ENCODE data around the gene WWOX. TPM values are rescaled to one million over a fixed set of nuclear protein-coding genes. Genes with fewer than 3 reads are reported as not detected.

Gene WWOX
- total RNA-seq, 2 donors from 2014 or later, result 12.6 to 17.2 TPM

GRCh38 chr16:78196502-78196901 is 97.0 kb downstream of the WWOX start:
- DNase-seq (ENCODE audit: low spot score in 2 of 2), result no peak
- ATAC-seq, result no peak
- no peaks in the 10 kb centered on the region for H3K9me3 Mint-ChIP-seq
- no peaks in the 10 kb centered on the region for H3K36me3 Mint-ChIP-seq
- no peak overlapping the region for H3K27ac Mint-ChIP-seq

GRCh38 chr16:78198288-78198687 is 98.8 kb downstream of the WWOX start:
- DNase-seq (ENCODE audit: low spot score in 2 of 2) (no peak), ATAC-seq (no peak)
- Mint-ChIP-seq H3K9me3 (no peaks in the 10 kb centered on the region), H3K36me3 (no peaks in the 10 kb centered on the region), H3K27ac (no peak overlapping the region)

- DNase-seq (ENCODE audit: low spot score in 2 of 2) (no peak), ATAC-seq (no peak)
- H3K9me3 Mint-ChIP-seq, result no peaks in the 10 kb centered on the region
- no peak overlapping the region for H3K27ac Mint-ChIP-seq
- H3K36me3 Mint-ChIP-seq, result no peaks in the 10 kb centered on the region
Measured at GRCh38 chr16:78199325-78200022, 100.0 kb downstream of the WWOX start.

GRCh38 chr16:78200023-78200389 is 100.6 kb downstream of the WWOX start:
- no peak for ATAC-seq
- no peaks in the 10 kb centered on the region for H3K36me3 Mint-ChIP-seq
- H3K9me3 Mint-ChIP-seq, result no peaks in the 10 kb centered on the region
- DNase-seq (ENCODE audit: low spot score in 2 of 2), result no peak
- no peak overlapping the region for H3K27ac Mint-ChIP-seq

GRCh38 chr16:78200623-78201096 is 101.2 kb downstream of the WWOX start:
- H3K27ac Mint-ChIP-seq, result no peak overlapping the region
- DNase-seq (ENCODE audit: low spot score in 2 of 2) (no peak), ATAC-seq (no peak)
- peaks cover 0 to 4% of the 10 kb centered on the region in 2 donors for H3K9me3 Mint-ChIP-seq
- H3K36me3 Mint-ChIP-seq, result no peaks in the 10 kb centered on the region

GRCh38 chr16:78205506-78205905 is 106.1 kb downstream of the WWOX start:
- Mint-ChIP-seq H3K27ac (no peak overlapping the region), H3K36me3 (no peaks in the 10 kb centered on the region), H3K9me3 (peaks cover 0 to 5% of the 10 kb centered on the region in 2 donors)
- ATAC-seq (no peak), DNase-seq (ENCODE audit: low spot score in 2 of 2) (no peak)

- H3K36me3 Mint-ChIP-seq, result peaks cover 0 to 3% of the 10 kb centered on the region in 2 donors
- DNase-seq (ENCODE audit: low spot score in 2 of 2) (no peak), ATAC-seq (no peak)
- peaks cover 0 to 5% of the 10 kb centered on the region in 2 donors for H3K9me3 Mint-ChIP-seq
- no peak overlapping the region for H3K27ac Mint-ChIP-seq
Measured at GRCh38 chr16:78206623-78207223, 107.3 kb downstream of the WWOX start.

GRCh38 chr16:78209951-78210661 is 110.7 kb downstream of the WWOX start:
- Mint-ChIP-seq H3K9me3 (peaks cover 0 to 5% of the 10 kb centered on the region in 2 donors), H3K27ac (no peak overlapping the region), H3K36me3 (peaks cover 0 to 7% of the 10 kb centered on the region in 2 donors)
- no peak for DNase-seq (ENCODE audit: low spot score in 2 of 2)
- ATAC-seq, result no peak

- no peak for ATAC-seq
- Mint-ChIP-seq H3K9me3 (no peaks in the 10 kb centered on the region), H3K36me3 (peaks cover 0 to 7% of the 10 kb centered on the region in 2 donors), H3K27ac (no peak overlapping the region)
- no peak for DNase-seq (ENCODE audit: low spot score in 2 of 2)
Measured at GRCh38 chr16:78211020-78211599, 111.7 kb downstream of the WWOX start.

GRCh38 chr16:78211946-78212345 is 112.5 kb downstream of the WWOX start:
- Mint-ChIP-seq H3K9me3 (no peaks in the 10 kb centered on the region), H3K27ac (no peak overlapping the region), H3K36me3 (peaks cover 0 to 7% of the 10 kb centered on the region in 2 donors)
- ATAC-seq (no peak), DNase-seq (ENCODE audit: low spot score in 2 of 2) (no peak)

- ATAC-seq (no peak), DNase-seq (ENCODE audit: low spot score in 2 of 2) (no peak)
- Mint-ChIP-seq H3K27ac (no peak overlapping the region), H3K36me3 (peaks cover 0 to 7% of the 10 kb centered on the region in 2 donors), H3K9me3 (no peaks in the 10 kb centered on the region)
Measured at GRCh38 chr16:78212674-78213073, 113.2 kb downstream of the WWOX start.

GRCh38 chr16:78213751-78214150 is 114.3 kb downstream of the WWOX start:
- Mint-ChIP-seq H3K36me3 (peaks cover 0 to 7% of the 10 kb centered on the region in 2 donors), H3K27ac (no peak overlapping the region), H3K9me3 (no peaks in the 10 kb centered on the region)
- ATAC-seq (no peak), DNase-seq (ENCODE audit: low spot score in 2 of 2) (no peak)

- no peak for ATAC-seq
- DNase-seq (ENCODE audit: low spot score in 2 of 2), result no peak
- H3K27ac Mint-ChIP-seq, result no peak overlapping the region
- H3K9me3 Mint-ChIP-seq, result no peaks in the 10 kb centered on the region
- H3K36me3 Mint-ChIP-seq, result peaks cover 0 to 7% of the 10 kb centered on the region in 2 donors
Measured at GRCh38 chr16:78215222-78215621, 115.8 kb downstream of the WWOX start.

GRCh38 chr16:78216166-78216745 is 116.8 kb downstream of the WWOX start:
- no peaks in the 10 kb centered on the region for H3K9me3 Mint-ChIP-seq
- H3K36me3 Mint-ChIP-seq, result peaks cover 0 to 7% of the 10 kb centered on the region in 2 donors
- ATAC-seq (no peak), DNase-seq (ENCODE audit: low spot score in 2 of 2) (no peak)
- H3K27ac Mint-ChIP-seq, result no peak overlapping the region

GRCh38 chr16:78217276-78217675 is 117.8 kb downstream of the WWOX start:
- no peaks in the 10 kb centered on the region for H3K36me3 Mint-ChIP-seq
- DNase-seq (ENCODE audit: low spot score in 2 of 2) (no peak), ATAC-seq (no peak)
- H3K9me3 Mint-ChIP-seq, result no peaks in the 10 kb centered on the region
- no peak overlapping the region for H3K27ac Mint-ChIP-seq

- Mint-ChIP-seq H3K27ac (no peak overlapping the region), H3K36me3 (no peaks in the 10 kb centered on the region), H3K9me3 (no peaks in the 10 kb centered on the region)
- no peak for DNase-seq (ENCODE audit: low spot score in 2 of 2)
- ATAC-seq, result no peak
Measured at GRCh38 chr16:78218279-78218678, 118.8 kb downstream of the WWOX start.
